Thyroid gland (tissue), 4 donors: Measurements from ENCODE around the gene NAV2. TPM values are rescaled to one million over a fixed set of nuclear protein-coding genes. Genes with fewer than 3 reads are reported as not detected.

Experiments
- DNase-seq, 2 donors: peaks; one replicate each; pipeline ENCODE4 v3.0.0-alpha.2; 2019
- H3K27ac ChIP-seq, 3 donors: fragments of 200-600 bp; sonication (generic); 1 replicate in 2 of 3; 2 replicates in 1 of 3; pipeline ENCODE4 v1.5.1; 2016 to 2019; ENCODE audit warnings: mild to moderate bottlenecking in 1 of 3, moderate library complexity in 1 of 3
- H3K27me3 ChIP-seq: fragments of 200-600 bp; sonication (generic); one replicate; pipeline ENCODE4 v1.5.1; 2019
- H3K36me3 ChIP-seq, 2 donors: fragments of 200-600 bp; sonication (generic); one replicate each; pipeline ENCODE4 v1.5.1; 2016 to 2019
- H3K4me1 ChIP-seq, 2 donors: fragments of 200-600 bp; sonication (generic); one replicate each; pipeline ENCODE4 v1.5.1; 2017 to 2019
- H3K4me3 ChIP-seq, 3 donors: fragments of 200-600 bp; sonication (generic); replicated peaks in 1 of 3; 1 replicate in 2 of 3; 2 replicates in 1 of 3; pipeline ENCODE4 v1.5.1; 2016; ENCODE audit warnings: mild to moderate bottlenecking in 1 of 3
- H3K9me3 ChIP-seq: fragments of 200-600 bp; sonication (generic); one replicate; pipeline ENCODE4 v1.5.1; 2017
- POLR2A ChIP-seq, 2 donors: fragments of 450-650 bp; IDR thresholded peaks; one replicate each; pipeline ENCODE4 v1.6.1; 2017; ENCODE audit warnings: antibody characterized with exemption in 2 of 2, mild to moderate bottlenecking in 2 of 2, moderate library complexity in 1 of 2
- WGBS, 2 donors: methylation state at CpG; one replicate each; pipeline ENCODE4 v1.1.5; 2017; 5-methylcytosine and 5-hydroxymethylcytosine counted together
- intact Hi-C: fragments of 100-400 bp; cut with DNase I; formaldehyde crosslinking; loops from one replicate; pipeline ENCODE4 v1.15.1; 2023
- total RNA-seq, 4 donors: library from RNA; depleted of rRNA; stranded (reverse); fragments of >200 nt; gene quantifications; one replicate each; pipeline ENCODE4 v1.2.3, GENCODE V29; 2016
- TF ChIP-seq, protein P1 (sequence below), 6 experiments: fragments of 200-600 bp in 3 of 6; fragments of 450-650 bp in 3 of 6; sonication (generic) in 3 of 6; IDR thresholded peaks; one replicate each; pipeline ENCODE4 v1.5.1; 2016 to 2019; ENCODE audit warnings: antibody characterized with exemption in 6 of 6, mild to moderate bottlenecking in 2 of 6, inconsistent platforms in 1 of 6, moderate library complexity in 1 of 6

NAV2 gene
- total RNA-seq, 4 donors from 2014 or later = 34.8 to 88.6 (median 54.5) TPM

GRCh38 chr11:19693146-19693545, 19.5 kb upstream of the NAV2 start:
- DNase-seq = no peak
- peaks cover 15 to 29% of the 10 kb centered on the region in 2 donors for H3K4me1 ChIP-seq
- no peaks in the 10 kb centered on the region for H3K9me3 ChIP-seq

GRCh38 chr11:19694796-19695345, 17.8 kb upstream of the NAV2 start:
- DNase-seq = no peak
- 88 to 98% methylated on average over 5 of the region's 5 CpGs for WGBS, 2 donors
- TF ChIP-seq POLR2A (IDR thresholded peaks at IDR 0.05) = no peak
- TF ChIP-seq, protein P1, sequence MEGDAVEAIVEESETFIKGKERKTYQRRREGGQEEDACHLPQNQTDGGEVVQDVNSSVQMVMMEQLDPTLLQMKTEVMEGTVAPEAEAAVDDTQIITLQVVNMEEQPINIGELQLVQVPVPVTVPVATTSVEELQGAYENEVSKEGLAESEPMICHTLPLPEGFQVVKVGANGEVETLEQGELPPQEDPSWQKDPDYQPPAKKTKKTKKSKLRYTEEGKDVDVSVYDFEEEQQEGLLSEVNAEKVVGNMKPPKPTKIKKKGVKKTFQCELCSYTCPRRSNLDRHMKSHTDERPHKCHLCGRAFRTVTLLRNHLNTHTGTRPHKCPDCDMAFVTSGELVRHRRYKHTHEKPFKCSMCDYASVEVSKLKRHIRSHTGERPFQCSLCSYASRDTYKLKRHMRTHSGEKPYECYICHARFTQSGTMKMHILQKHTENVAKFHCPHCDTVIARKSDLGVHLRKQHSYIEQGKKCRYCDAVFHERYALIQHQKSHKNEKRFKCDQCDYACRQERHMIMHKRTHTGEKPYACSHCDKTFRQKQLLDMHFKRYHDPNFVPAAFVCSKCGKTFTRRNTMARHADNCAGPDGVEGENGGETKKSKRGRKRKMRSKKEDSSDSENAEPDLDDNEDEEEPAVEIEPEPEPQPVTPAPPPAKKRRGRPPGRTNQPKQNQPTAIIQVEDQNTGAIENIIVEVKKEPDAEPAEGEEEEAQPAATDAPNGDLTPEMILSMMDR (IDR thresholded peaks at IDR 0.05) = no peak

More at GRCh38 chr11:19693146-19693545, 19.5 kb upstream of the NAV2 start:
- 85 to 93% methylated on average over 5 of the region's 5 CpGs for WGBS, 2 donors
- no peak overlapping the region for H3K27ac ChIP-seq
- no peak overlapping the region for H3K4me3 ChIP-seq
- TF ChIP-seq POLR2A (IDR thresholded peaks at IDR 0.05) = no peak
- TF ChIP-seq, protein P1 (IDR thresholded peaks at IDR 0.05) = no peak
- intact Hi-C loops = no loop called here
- H3K36me3 ChIP-seq = no peaks in the 10 kb centered on the region
- H3K27me3 ChIP-seq = no peaks in the 10 kb centered on the region

DNA sequence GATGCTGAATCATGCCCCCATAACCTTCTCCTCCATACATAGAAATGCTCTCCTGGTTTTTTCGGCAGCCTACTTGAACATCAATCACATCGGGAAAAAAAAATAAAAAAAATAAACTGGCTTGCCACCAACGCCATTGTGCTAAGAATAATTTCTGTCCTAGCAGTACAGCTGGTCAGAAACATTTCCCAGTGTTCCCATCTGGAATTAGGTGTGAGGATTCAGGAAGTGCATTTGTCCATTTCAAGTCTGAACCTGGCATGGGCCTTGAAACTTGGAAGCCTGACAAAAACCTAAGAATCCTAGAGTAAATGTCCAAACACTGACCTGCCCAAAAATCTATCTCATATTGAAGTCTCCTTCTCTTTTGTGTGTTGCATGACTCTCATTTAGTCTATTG, 16.6 kb upstream of the NAV2 start:
- intact Hi-C loops = no loop called here
- no peaks in the 10 kb centered on the region for H3K9me3 ChIP-seq
- no peak for DNase-seq
- peak overlapping the region in 1 of 3 donors; percentile 14 for H3K27ac ChIP-seq
- no peaks in the 10 kb centered on the region for H3K36me3 ChIP-seq
- no peak for TF ChIP-seq POLR2A (IDR thresholded peaks at IDR 0.05)
- TF ChIP-seq, protein P1 (IDR thresholded peaks at IDR 0.05) = no peak
- H3K27me3 ChIP-seq = no peaks in the 10 kb centered on the region
- peaks cover 15 to 29% of the 10 kb centered on the region in 2 donors for H3K4me1 ChIP-seq
- 56 to 63% methylated on average over 3 of the region's 3 CpGs for WGBS, 2 donors
- H3K4me3 ChIP-seq = no peak overlapping the region

More at GRCh38 chr11:19694796-19695345, 17.8 kb upstream of the NAV2 start:
- peaks cover 15 to 34% of the 10 kb centered on the region in 2 donors for H3K4me1 ChIP-seq
- H3K36me3 ChIP-seq = no peaks in the 10 kb centered on the region
- H3K4me3 ChIP-seq = no peak overlapping the region
- H3K27me3 ChIP-seq = no peaks in the 10 kb centered on the region
- intact Hi-C loops = no loop called here
- no peak overlapping the region for H3K27ac ChIP-seq
- no peaks in the 10 kb centered on the region for H3K9me3 ChIP-seq

DNA sequence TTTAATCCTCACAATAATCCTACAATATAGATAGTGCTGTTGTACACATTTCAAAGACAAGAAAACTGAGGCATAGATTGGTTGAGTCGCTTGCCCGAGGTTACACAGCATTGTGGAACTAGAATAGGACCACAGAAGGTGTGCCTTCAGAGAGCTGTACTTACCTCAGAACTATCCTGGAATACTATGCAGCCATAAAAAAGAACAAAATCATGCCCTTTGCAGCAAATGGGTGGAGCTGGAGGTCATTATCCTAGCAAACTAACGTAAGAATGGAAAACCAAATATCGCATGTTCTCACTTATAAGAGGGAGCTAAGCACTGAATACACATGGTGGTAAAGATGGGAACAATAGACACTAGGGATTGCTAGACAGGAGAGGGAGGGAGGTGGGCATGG, 15.7 kb upstream of the NAV2 start:
- Histone ChIP-seq H3K27ac (peak overlapping the region in 1 of 3 donors; percentile 14), H3K27me3 (no peaks in the 10 kb centered on the region), H3K4me1 (peaks cover 15 to 26% of the 10 kb centered on the region in 2 donors), H3K36me3 (no peaks in the 10 kb centered on the region), H3K4me3 (no peak overlapping the region), H3K9me3 (no peaks in the 10 kb centered on the region)
- no peak for TF ChIP-seq POLR2A (IDR thresholded peaks at IDR 0.05)
- TF ChIP-seq, protein P1 (IDR thresholded peaks at IDR 0.05) = no peak
- WGBS, 2 donors = 95 to 100% methylated on average over 4 of the region's 4 CpGs
- no peak for DNase-seq
- intact Hi-C loops = no loop called here

GRCh38 chr11:19697721-19698121, 14.9 kb upstream of the NAV2 start:
- Histone ChIP-seq H3K36me3 (no peaks in the 10 kb centered on the region), H3K9me3 (no peaks in the 10 kb centered on the region), H3K4me1 (peaks cover 15 to 26% of the 10 kb centered on the region in 2 donors), H3K27me3 (no peaks in the 10 kb centered on the region), H3K27ac (peak overlapping the region in 2 of 3 donors; percentile 53 to 62), H3K4me3 (no peak overlapping the region)
- intact Hi-C loops = no loop called here
- DNase-seq = peak; percentile 42 to 44
- 39 to 41% methylated on average over 4 of the region's 4 CpGs for WGBS, 2 donors
- TF ChIP-seq, protein P1 (IDR thresholded peaks at IDR 0.05) = no peak
- no peak for TF ChIP-seq POLR2A (IDR thresholded peaks at IDR 0.05)
